ENCODE measurements around the gene TLK1.

DNA sequence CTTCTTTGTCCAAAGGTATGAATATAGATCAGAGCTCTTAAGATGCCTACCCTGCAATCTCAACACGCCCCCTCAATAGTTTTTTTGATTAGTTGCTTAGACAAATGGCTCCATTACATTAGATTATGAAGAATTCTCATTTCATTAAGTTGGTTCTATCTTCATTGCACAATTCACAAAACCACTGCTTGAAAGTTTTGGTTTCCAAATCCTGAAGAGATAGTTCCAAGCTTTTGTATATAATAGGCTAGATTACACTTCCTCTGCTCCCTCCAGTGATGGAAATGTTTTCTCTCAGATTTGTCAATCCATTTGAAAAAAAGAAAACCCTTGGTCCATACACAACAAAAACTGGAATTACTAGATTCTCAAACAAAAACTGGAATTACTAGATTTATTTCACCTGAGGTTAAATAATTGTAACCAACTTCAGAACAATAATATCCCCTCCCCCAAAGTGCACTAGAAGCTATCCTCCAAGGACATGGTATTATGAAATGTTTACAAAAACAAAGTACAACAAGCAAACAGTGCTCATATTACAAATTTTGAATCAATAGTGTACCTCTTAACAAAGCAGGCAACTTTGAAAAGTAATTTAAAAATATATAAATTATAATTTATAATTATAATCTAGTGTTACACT is 6.8 kb upstream of the TLK1 start:
- TF ChIP-seq POLR2A (IDR thresholded peaks at IDR 0.05) = no peak
- TF ChIP-seq CTCF (IDR thresholded peaks at IDR 0.05) = no peak
- TF ChIP-seq EP300 (IDR thresholded peaks at IDR 0.05) = no peak
